HepG2 (cell line): Measurements from ENCODE around the gene RPL38. TPM values are rescaled to one million over a fixed set of nuclear protein-coding genes. Genes with fewer than 3 reads are reported as not detected.

Experiments
- AFF4 ChIP-seq: sonication (generic); formaldehyde crosslinking; IDR thresholded peaks from 2 replicates; pipeline ENCODE4 v1.4.0; 2020; ENCODE audit warnings: missing genetic modification reagents
- ELF1 ChIP-seq: sonication (generic); formaldehyde crosslinking; IDR thresholded peaks from 2 replicates; pipeline ENCODE4 v1.4.0; 2020; ENCODE audit warnings: missing genetic modification reagents
- ESRRA ChIP-seq: sonication (generic); formaldehyde crosslinking; IDR thresholded peaks from 2 replicates; pipeline ENCODE4 v1.5.1; 2020; ENCODE audit warnings: mild to moderate bottlenecking, low read depth, missing genetic modification reagents
- EZH2 ChIP-seq: conservative IDR thresholded peaks from 2 replicates; pipeline ENCODE4 v1.6.1; 2012; ENCODE audit warnings: mild to moderate bottlenecking, low read depth, low read length, moderate library complexity
- GABPB1 ChIP-seq: IDR thresholded peaks from 2 replicates; pipeline ENCODE4 v1.6.1; 2016; ENCODE audit warnings: mild to moderate bottlenecking, missing genetic modification reagents, moderate library complexity, missing compliant biosample characterization
- GTF2F1 ChIP-seq: fragments of 150-350 bp; IDR thresholded peaks from 2 replicates; pipeline ENCODE4 v1.6.1; 2014; ENCODE audit warnings: low read length
- HBP1 ChIP-seq: IDR thresholded peaks from 2 replicates; pipeline ENCODE4 v1.6.1; 2016; ENCODE audit warnings: low read depth, control low read depth
- HMG20B ChIP-seq: conservative IDR thresholded peaks from 2 replicates; pipeline ENCODE4 v1.6.1; 2016; ENCODE audit warnings: missing genetic modification reagents, missing compliant biosample characterization
- IRF2 ChIP-seq: IDR thresholded peaks from 2 replicates; pipeline ENCODE4 v1.6.1; 2018; ENCODE audit warnings: missing genetic modification reagents, missing compliant biosample characterization
- MAZ ChIP-seq, 2 experiments: sonication (generic) in 1 of 2; formaldehyde crosslinking in 1 of 2; IDR thresholded peaks; 2 replicates each; pipeline versions ENCODE4 v1.5.0 to v1.6.1; 2012 to 2020; ENCODE audit warnings: low read depth in 2 of 2, mild to moderate bottlenecking in 2 of 2, borderline replicate concordance in 1 of 2, improper control_type of control experiment in 1 of 2, low read length in 1 of 2, missing genetic modification reagents in 1 of 2, moderate library complexity in 1 of 2
- MYC ChIP-seq: sonication (generic); formaldehyde crosslinking; IDR thresholded peaks from 2 replicates; pipeline ENCODE4 v1.9.0; 2021; ENCODE audit warnings: missing genetic modification reagents, borderline replicate concordance
- NFKB2 ChIP-seq: sonication (generic); formaldehyde crosslinking; IDR thresholded peaks from 2 replicates; pipeline ENCODE4 v1.4.0; 2020; ENCODE audit warnings: missing genetic modification reagents, borderline replicate concordance
- PHF8 ChIP-seq: sonication (generic); formaldehyde crosslinking; IDR thresholded peaks from 2 replicates; pipeline ENCODE4 v1.5.0; 2020; ENCODE audit warnings: missing genetic modification reagents
- RBAK ChIP-seq: sonication (generic); formaldehyde crosslinking; IDR thresholded peaks from 2 replicates; pipeline ENCODE4 v1.5.1; 2020; ENCODE audit warnings: mild to moderate bottlenecking, missing genetic modification reagents
- SOX6 ChIP-seq, 2 experiments: fragments of 450-650 bp in 1 of 2; sonication (generic) in 1 of 2; formaldehyde crosslinking in 1 of 2; IDR thresholded peaks; 2 replicates each; pipeline versions ENCODE4 v1.4.0 to v1.6.1; 2017 to 2020; ENCODE audit warnings: antibody characterized with exemption in 1 of 2, mild to moderate bottlenecking in 1 of 2, missing genetic modification reagents in 1 of 2
- SP1 ChIP-seq, 2 experiments: fragments of 450-650 bp in 1 of 2; sonication (generic) in 1 of 2; formaldehyde crosslinking in 1 of 2; IDR thresholded peaks; 2 replicates each; pipeline versions ENCODE4 v1.4.0 to v1.6.1; 2016 to 2020; ENCODE audit warnings: missing genetic modification reagents in 1 of 2
- STAG1 ChIP-seq: sonication (generic); formaldehyde crosslinking; IDR thresholded peaks from 2 replicates; pipeline ENCODE4 v1.4.0; 2020; ENCODE audit warnings: missing genetic modification reagents
- TRAFD1 ChIP-seq: sonication (generic); formaldehyde crosslinking; IDR thresholded peaks from 2 replicates; pipeline ENCODE4 v1.5.1; 2020; ENCODE audit warnings: missing genetic modification reagents, mild to moderate bottlenecking, borderline replicate concordance
- YY1 ChIP-seq: IDR thresholded peaks from 2 replicates; pipeline ENCODE4 v1.6.1; 2011; ENCODE audit warnings: low read length, low read depth, moderate library complexity, mild to moderate bottlenecking; ENCODE audit not compliant: insufficient read depth, insufficient replicate concordance
- ZFP41 ChIP-seq: sonication (generic); formaldehyde crosslinking; IDR thresholded peaks from 2 replicates; pipeline ENCODE4 v1.4.0; 2020; ENCODE audit warnings: mild to moderate bottlenecking, missing genetic modification reagents, borderline replicate concordance
- ZNF614 ChIP-seq: IDR thresholded peaks from 2 replicates; pipeline ENCODE4 v1.6.1; 2018; ENCODE audit warnings: missing biosample characterization, missing genetic modification reagents, inconsistent platforms, borderline replicate concordance
- ZNF768 ChIP-seq: sonication (generic); formaldehyde crosslinking; IDR thresholded peaks from 2 replicates; pipeline ENCODE4 v1.4.0; 2020; ENCODE audit warnings: missing genetic modification reagents
- polyA plus RNA-seq, 8 experiments: library from polyadenylated mRNA; depleted of rRNA in 3 of 8; stranded (reverse) in 7 of 8; unstranded in 1 of 8; fragments of >200 nt; fragmentation: Illumina TruSeq in 4 of 8; extraction: Trizol in 4 of 8; gene quantifications; 2 replicates each; pipeline versions ENCODE4 v1.2.1 to v1.2.3, GENCODE V29; 2011 to 2016; ENCODE audit warnings: low read depth in 4 of 8, missing spikeins in 1 of 8, mixed read lengths in 1 of 8; ENCODE audit not compliant: insufficient read depth in 1 of 8
- total RNA-seq, 5 experiments: library from RNA; depleted of rRNA; stranded (reverse); fragments of >200 nt; fragmentation: Illumina TruSeq; extraction: Trizol; gene quantifications; 2 replicates each; pipeline ENCODE4 v1.2.3, GENCODE V29; 2016; ENCODE audit warnings: low read depth in 1 of 5

The RPL38 gene
- total and polyA plus RNA-seq, 2 of the 13 experiments (the other 11 are each of a cell fraction or from before 2014, with no cell fraction given): 2,370 to 2,372 TPM

- TF ChIP-seq SOX6 (IDR thresholded peaks at IDR 0.05) (no peak), SOX6 (CRISPR knock-in tag; IDR thresholded peaks at IDR 0.05) (no peak; the same call in 1 of the 2 replicates), ESRRA (no peak), ZNF768 (0 out of 2 replicates have a peak, but pooled peaks have one; percentile 18), RBAK (CRISPR knock-in tag) (no peak), MAZ (IDR thresholded peaks at IDR 0.05; ENCODE audit: borderline replicate concordance, low read depth, low read length) (0 out of 2 replicates have a peak, but pooled peaks have one; percentile 32), MAZ (CRISPR knock-in tag; IDR thresholded peaks at IDR 0.05; ENCODE audit: low read depth) (no peak), IRF2 (peak; percentile 23; the same call in 1 of the 2 replicates), EZH2 (0 out of 2 replicates have a peak, but pooled peaks have one; percentile 13), NFKB2 (CRISPR knock-in tag) (no peak), ELF1 (CRISPR knock-in tag) (peak; percentile 49), GABPB1 (CRISPR knock-in tag) (peak; percentile 63; the same call in 1 of the 2 replicates), YY1 (peak; percentile 16), HMG20B (CRISPR knock-in tag) (no peak), STAG1 (CRISPR knock-in tag) (peak; percentile 69), PHF8 (CRISPR knock-in tag) (no peak), HBP1 (CRISPR knock-in tag) (no peak; the same call in 1 of the 2 replicates), TRAFD1 (CRISPR knock-in tag) (no peak), AFF4 (CRISPR knock-in tag) (no peak), ZNF614 (CRISPR knock-in tag) (no peak), GTF2F1 (no peak), MYC (peak; percentile 29; the same call in 1 of the 2 replicates), ZFP41 (no peak), SP1 (IDR thresholded peaks at IDR 0.05) (no peak), SP1 (CRISPR knock-in tag; IDR thresholded peaks at IDR 0.05) (0 out of 2 replicates have a peak, but pooled peaks have one; percentile 27)
Measured at GRCh38 chr17:74199306-74200092, 4.0 kb upstream of the RPL38 start (continued).
